ENCODE data around the gene RIN1.

The RIN1 gene

GRCh38 chr11:66293777-66294625, 42.2 kb downstream of the RIN1 start:
- no peak for DNase-seq

- no peak for DNase-seq
These were observed 42.9 kb downstream of the RIN1 start for GRCh38 chr11:66293352-66293751.

GRCh38 chr11:66292543-66293332, 43.5 kb downstream of the RIN1 start:
- DNase-seq = no peak

GRCh38 chr11:66291706-66292542, 44.3 kb downstream of the RIN1 start, which contains the start of gene TMEM151A:
Gene TMEM151A, plus strand, starts transcription at chr11:66291894. Its CDS starts 120 bp downstream, at chr11:66292014.
- no peak for DNase-seq

GRCh38 chr11:66291303-66291705, 44.9 kb downstream of the RIN1 start:
- no peak for DNase-seq

- no peak for DNase-seq
These were observed 46.0 kb downstream of the RIN1 start for GRCh38 chr11:66290330-66290621.

- no peak for DNase-seq
These were observed 46.5 kb downstream of the RIN1 start for GRCh38 chr11:66289548-66290329.

GRCh38 chr11:66288671-66289547, 47.3 kb downstream of the RIN1 start, which contains the start of gene YIF1A:
Gene YIF1A, minus strand, starts transcription at chr11:66289143. Its CDS starts 158 bp downstream, at chr11:66288985.
- DNase-seq = peak; percentile 99

GRCh38 chr11:66287889-66288670, 48.2 kb downstream of the RIN1 start:
- DNase-seq = no peak

GRCh38 chr11:66287211-66287888, 48.9 kb downstream of the RIN1 start:
- DNase-seq = no peak

- no peak for DNase-seq
These were observed 49.5 kb downstream of the RIN1 start for GRCh38 chr11:66286699-66287098.

- DNase-seq = no peak
These were observed 50.8 kb downstream of the RIN1 start for GRCh38 chr11:66285250-66285947.

- no peak for DNase-seq
These were observed 51.6 kb downstream of the RIN1 start for GRCh38 chr11:66284526-66285078.

- no peak for DNase-seq
These were observed 52.7 kb downstream of the RIN1 start for GRCh38 chr11:66283461-66284105.

GRCh38 chr11:66282468-66283455, 53.5 kb downstream of the RIN1 start:
- peak; percentile 88 for DNase-seq

Measured in NCI-H446 treated with DMSO at 0.1 percent for 48 hours (cell line).